GM12878 (cell line): ENCODE measurements around the gene PAPOLA. TPM values are rescaled to one million over a fixed set of nuclear protein-coding genes. Genes with fewer than 3 reads are reported as not detected.

Experiments used
- ATAC-seq: fragments of 200-7000 bp; cut with Tn5 transposase; 3 replicates; pipeline ENCODE4 v1.9.1; 2020; ENCODE audit warnings: mild to moderate bottlenecking, moderate library complexity
- BruUV-seq: library from RNA; stranded (reverse); fragments of 400-500 nt; replicated peaks from 2 replicates; lab custom pipeline; 2021; lab: Mats Ljungman, UMichigan
- CTCF ChIA-PET: fragments of 300-600 bp; sonication (Branson Sonifier 250); formaldehyde crosslinking; extraction: SDS; loops from one replicate; lab custom pipeline; 2021; ENCODE audit warnings: inconsistent platforms; lab: Yijun Ruan, JAX
- POLR2A ChIA-PET: fragments of 350-600 bp; formaldehyde crosslinking; extraction: SDS; loops from one replicate; lab custom pipeline; 2021; ENCODE audit warnings: inconsistent platforms; lab: Charles Lee
- RAD21 ChIA-PET: fragments of 300-600 bp; sonication (Branson Sonifier 250); formaldehyde crosslinking; loops from one replicate; lab custom pipeline; 2023; ENCODE audit warnings: antibody characterized with exemption; ENCODE audit not compliant: unreplicated experiment; lab: Charles Lee
- SMC1A ChIA-PET: fragments of 300-600 bp; sonication (Branson Sonifier 250); formaldehyde crosslinking; loops from one replicate; lab custom pipeline; 2023; ENCODE audit not compliant: unreplicated experiment, uncharacterized antibody; lab: Charles Lee
- DNase-seq: peaks from one replicate; pipeline ENCODE4 v3.0.0-alpha.2; 2011; ENCODE audit warnings: low read depth, low spot score
- FAIRE-seq: peaks from 3 replicates; lab custom pipeline; 2011; peaks lifted over from hg19 to GRCh38; lab: Jason Lieb, UNC
- H2AFZ ChIP-seq: 2 replicates; pipeline ENCODE4 v1.6.0; 2011; ENCODE audit warnings: low read depth, low read length, control low read depth; ENCODE audit not compliant: control insufficient read depth
- H3K27ac ChIP-seq: 2 replicates; pipeline ENCODE4 v1.5.1; 2011; ENCODE audit warnings: control low read depth; ENCODE audit not compliant: control insufficient read depth, insufficient read depth
- H3K27me3 ChIP-seq, 2 experiments: replicated peaks in 1 of 2; 2 replicates each; pipeline versions ENCODE4 v1.6.0 to v1.6.1; 2011; ENCODE audit warnings: low read length in 1 of 2; ENCODE audit not compliant: control insufficient read depth in 2 of 2, insufficient read depth in 2 of 2
- H3K36me3 ChIP-seq, 2 experiments: 2 replicates each; pipeline ENCODE4 v1.5.1; 2011; ENCODE audit warnings: low read length in 1 of 2; ENCODE audit not compliant: control insufficient read depth in 2 of 2, insufficient read depth in 2 of 2
- H3K4me1 ChIP-seq: 2 replicates; pipeline ENCODE4 v1.6.1; 2011; ENCODE audit warnings: mild to moderate bottlenecking, low read length, moderate library complexity, mixed read lengths; ENCODE audit not compliant: control insufficient read depth, insufficient read depth
- H3K4me2 ChIP-seq: 2 replicates; pipeline ENCODE4 v1.6.0; 2011; ENCODE audit warnings: control low read depth; ENCODE audit not compliant: control insufficient read depth, insufficient read depth
- H3K4me3 ChIP-seq: fragments of 200-600 bp; sonication (generic); 2 replicates; pipeline ENCODE4 v1.5.1; 2016
- H3K79me2 ChIP-seq: 2 replicates; pipeline ENCODE4 v1.6.0; 2011; ENCODE audit warnings: low read length; ENCODE audit not compliant: control insufficient read depth, insufficient read depth
- H3K9ac ChIP-seq: 2 replicates; pipeline ENCODE4 v1.8.0; 2011; ENCODE audit warnings: low read length, control low read depth, mixed read lengths; ENCODE audit not compliant: control insufficient read depth, insufficient read depth
- H3K9me3 ChIP-seq: replicated peaks from 3 replicates; pipeline ENCODE4 v1.5.1; 2011; ENCODE audit warnings: mild to moderate bottlenecking, low read length; ENCODE audit not compliant: control insufficient read depth, insufficient read depth
- H4K20me1 ChIP-seq: 2 replicates; pipeline ENCODE4 v1.6.0; 2011; ENCODE audit not compliant: control insufficient read depth, insufficient read depth
- CBFB ChIP-seq: IDR thresholded peaks from 2 replicates; pipeline ENCODE4 v1.6.1; 2016; ENCODE audit warnings: antibody characterized with exemption, low read depth
- CBX3 ChIP-seq: fragments of 200-600 bp; sonication (generic); IDR thresholded peaks from 2 replicates; pipeline ENCODE4 v1.6.1; 2016; ENCODE audit warnings: low read depth, borderline replicate concordance
- CBX5 ChIP-seq: sonication (generic); IDR thresholded peaks from 2 replicates; pipeline ENCODE4 v1.6.1; 2016; ENCODE audit warnings: low read depth, moderate library complexity, mild to moderate bottlenecking, inconsistent platforms
- CEBPZ ChIP-seq: fragments of 150-350 bp; IDR thresholded peaks from 2 replicates; pipeline ENCODE4 v1.6.1; 2016; ENCODE audit warnings: low read depth, low read length
- E4F1 ChIP-seq: fragments of 450-650 bp; IDR thresholded peaks from 2 replicates; pipeline ENCODE4 v1.6.1; 2018; ENCODE audit warnings: borderline replicate concordance, mild to moderate bottlenecking; ENCODE audit not compliant: partially characterized antibody
- EZH2 ChIP-seq: IDR thresholded peaks from 2 replicates; pipeline ENCODE4 v1.6.1; 2012; ENCODE audit warnings: low read depth, mild to moderate bottlenecking, control low read depth, inconsistent platforms, low read length, borderline replicate concordance; ENCODE audit not compliant: control insufficient read depth
- FOXK2 ChIP-seq: fragments of 450-650 bp; IDR thresholded peaks from 2 replicates; pipeline ENCODE4 v1.6.1; 2017; ENCODE audit warnings: mild to moderate bottlenecking, moderate library complexity
- HDAC2 ChIP-seq: fragments of 200-600 bp; sonication (generic); IDR thresholded peaks from 2 replicates; pipeline ENCODE4 v1.6.1; 2017
- HDGF ChIP-seq: fragments of 450-650 bp; IDR thresholded peaks from 2 replicates; pipeline ENCODE4 v1.6.1; 2016; ENCODE audit warnings: antibody characterized with exemption
- IRF5 ChIP-seq: fragments of 450-650 bp; IDR thresholded peaks from 2 replicates; pipeline ENCODE4 v1.6.1; 2017; ENCODE audit warnings: borderline replicate concordance
- JUNB ChIP-seq: IDR thresholded peaks from 2 replicates; pipeline ENCODE4 v1.6.1; 2016; ENCODE audit warnings: antibody characterized with exemption, mild to moderate bottlenecking
- MTA3 ChIP-seq: IDR thresholded peaks from 2 replicates; pipeline ENCODE4 v1.6.1; 2012; ENCODE audit warnings: low read length, inconsistent platforms, borderline replicate concordance
- NFIC ChIP-seq: IDR thresholded peaks from 2 replicates; pipeline ENCODE4 v1.6.1; 2012; ENCODE audit warnings: low read depth, mild to moderate bottlenecking, inconsistent platforms, low read length, moderate library complexity
- NR2F1 ChIP-seq: fragments of 450-650 bp; conservative IDR thresholded peaks from 2 replicates; pipeline ENCODE4 v1.6.1; 2017; ENCODE audit warnings: mild to moderate bottlenecking
- SUPT20H ChIP-seq: IDR thresholded peaks from 2 replicates; pipeline ENCODE4 v1.6.1; 2011; ENCODE audit warnings: low read depth, mild to moderate bottlenecking, low read length, moderate library complexity, borderline replicate concordance; ENCODE audit not compliant: control insufficient read depth
- TCF7 ChIP-seq: IDR thresholded peaks from 2 replicates; pipeline ENCODE4 v1.6.1; 2014; ENCODE audit warnings: antibody characterized with exemption, borderline replicate concordance
- ZNF24 ChIP-seq: fragments of 450-650 bp; IDR thresholded peaks from 2 replicates; pipeline ENCODE4 v1.6.1; 2017; ENCODE audit warnings: antibody characterized with exemption, mild to moderate bottlenecking
- ZNF274 ChIP-seq: IDR thresholded peaks from one replicate; pipeline ENCODE4 v1.8.0; 2011; ENCODE audit not compliant: insufficient read length, insufficient read depth
- ZNF384 ChIP-seq: IDR thresholded peaks from 2 replicates; pipeline ENCODE4 v1.6.1; 2012; ENCODE audit warnings: low read depth, mild to moderate bottlenecking, low read length, improper control_type of control experiment, borderline replicate concordance
- ZZZ3 ChIP-seq: IDR thresholded peaks from 2 replicates; pipeline ENCODE4 v1.6.1; 2011; ENCODE audit warnings: low read depth; ENCODE audit not compliant: control insufficient read depth, insufficient read length
- WGBS: methylation state at CpG from one replicate; pipeline ENCODE4 v1.1.6; 2016; ENCODE audit warnings: low lambda C conversion rate; ENCODE audit not compliant: insufficient replicate concordance, insufficient coverage; ENCODE audit errors: missing lambda C conversion rate; 5-methylcytosine and 5-hydroxymethylcytosine counted together
- in situ Hi-C: fragments of 300-500 bp; cut with MboI; formaldehyde crosslinking; loops from 9 replicates; pipeline ENCODE4 v1.14.3; 2018; ENCODE audit warnings: mixed read lengths
- intact Hi-C: fragments of 100-400 bp; cut with micrococcal nuclease; formaldehyde crosslinking; loops from one replicate; pipeline ENCODE4 v1.14.2; 2022; ENCODE audit not compliant: unreplicated experiment
- polyA plus RNA-seq, 11 experiments: library from polyadenylated mRNA; depleted of rRNA in 4 of 11; unstranded in 6 of 11; stranded (reverse) in 5 of 11; fragments of >200 nt; fragmentation: Nextera tagmentation in 4 of 11; fragmentation: Illumina TruSeq in 1 of 11; extraction: Ambion mirVana in 4 of 11; extraction: Trizol in 1 of 11; gene quantifications; 1 replicate in 1 of 11; 2 replicates in 10 of 11; pipeline versions ENCODE4 v1.2.1 to v1.2.3, GENCODE V29; 2011 to 2016; ENCODE audit warnings: inconsistent platforms in 2 of 11, missing spikeins in 2 of 11, low read depth in 1 of 11
- total RNA-seq, 4 experiments: library from RNA; depleted of rRNA in 3 of 4; stranded (reverse); fragments of >200 nt in 3 of 4; fragmentation: Illumina TruSeq in 1 of 4; extraction: Trizol in 1 of 4; gene quantifications; 2 replicates each; pipeline versions ENCODE4 v1.2.1 to v1.2.3, GENCODE V29; 2013 to 2021

Gene PAPOLA
- total and polyA plus RNA-seq, 10 of the 15 experiments (the other 5 are each of a cell fraction or from before 2014, with no cell fraction given): 46.0 to 185 (median 114) TPM

GRCh38 chr14:96497087-96497486, 5.1 kb upstream of the PAPOLA start:
- ChIA-PET RAD21 (no interaction called here), SMC1A (interaction anchor here (1.0 to 1.4 kb wide), 4 partner anchors 9 to 40 kb away, joined by 3 read pairs; no protein-coding TSS in a partner anchor), POLR2A (no interaction called here), CTCF (interaction anchor here (1.0 kb wide), 1 partner anchor 21 kb away, joined by 3 read pairs; no protein-coding TSS in a partner anchor)
- Histone ChIP-seq H3K79me2 (peaks cover 11% of the 10 kb centered on the region), H4K20me1 (no peaks in the 10 kb centered on the region), H3K4me2 (peak overlapping the region; percentile 77), H3K36me3 (no peaks in the 10 kb centered on the region), H3K9me3 (no peaks in the 10 kb centered on the region), H3K9ac (no peak overlapping the region), H3K27me3 (no peaks in the 10 kb centered on the region), H3K4me3 (peak overlapping the region; percentile 36; the same call in 1 of the 2 replicates), H3K27ac (peak overlapping the region; percentile 7; the same call in 1 of the 2 replicates), H3K4me1 (peaks cover 18% of the 10 kb centered on the region), H2AFZ (peak overlapping the region; percentile 48; the same call in 1 of the 2 replicates)
- WGBS: under 1% methylated on average over 5 of the region's 5 CpGs
- DNase-seq (no peak), FAIRE-seq (no peak), ATAC-seq (peak; percentile 40)
- intact Hi-C loops: no loop called here
- BruUV-seq: no TSS peak
- in situ Hi-C loops: no loop called here
- TF ChIP-seq MTA3 (0 out of 2 replicates have a peak, but pooled peaks have one; percentile 38), NFIC (peak; percentile 81), SUPT20H (no peak), ZNF24 (no peak), IRF5 (no peak), CEBPZ (no peak), CBFB (0 out of 2 replicates have a peak, but pooled peaks have one; percentile 52), ZNF274 (no peak), NR2F1 (no peak), HDGF (no peak), CBX3 (no peak), EZH2 (no peak), TCF7 (no peak), CBX5 (no peak), FOXK2 (no peak), ZZZ3 (no peak), E4F1 (no peak), HDAC2 (no peak), ZNF384 (no peak), JUNB (no peak)
